Activated CD8-positive, alpha-beta memory T cell treated with anti-CD3 and anti-CD28 coated beads, Interleukin-2, amount 50 U/mL, for 1 hour (primary cell): ENCODE data around the gene CSK.

ENCODE experiments used
- DNase-seq: peaks from one replicate; pipeline ENCODE4 v3.0.0-alpha.2; 2020; ENCODE audit errors: extremely low read depth

CSK gene

GRCh38 chr15:74801311-74801997 is 19.6 kb downstream of the CSK start:
- no peak for DNase-seq

GRCh38 chr15:74802290-74802689 is 20.4 kb downstream of the CSK start:
- no peak for DNase-seq

- DNase-seq: no peak
Observed at GRCh38 chr15:74802862-74803447, 21.1 kb downstream of the CSK start.

GRCh38 chr15:74804935-74805334 is 23.1 kb downstream of the CSK start:
- DNase-seq: no peak

- DNase-seq: no peak
Observed at GRCh38 chr15:74807282-74807681, 25.4 kb downstream of the CSK start.

GRCh38 chr15:74808078-74808839 is 26.4 kb downstream of the CSK start:
- DNase-seq: no peak

- no peak for DNase-seq
Observed at GRCh38 chr15:74808840-74809229, 27.0 kb downstream of the CSK start.

- DNase-seq: no peak
Observed at GRCh38 chr15:74809242-74809641, 27.4 kb downstream of the CSK start.

GRCh38 chr15:74809956-74810355 is 28.1 kb downstream of the CSK start:
- DNase-seq: no peak

GRCh38 chr15:74812533-74812932 is 30.7 kb downstream of the CSK start, which contains the start of gene LMAN1L:
Gene LMAN1L (plus strand): TSS chr15:74812835. CDS start chr15:74812855, 20 bp downstream.
- no peak for DNase-seq

GRCh38 chr15:74815121-74815934 is 33.4 kb downstream of the CSK start:
- no peak for DNase-seq

GRCh38 chr15:74815961-74816360 is 34.1 kb downstream of the CSK start:
- DNase-seq: no peak

GRCh38 chr15:74816624-74817369 is 34.9 kb downstream of the CSK start:
- DNase-seq: no peak

- no peak for DNase-seq
Observed at GRCh38 chr15:74817370-74817737, 35.5 kb downstream of the CSK start.

- DNase-seq: no peak
Observed at GRCh38 chr15:74820056-74820455, 38.2 kb downstream of the CSK start.

- no peak for DNase-seq
Observed at GRCh38 chr15:74821091-74821789, 39.4 kb downstream of the CSK start.

GRCh38 chr15:74821790-74822158 is 39.9 kb downstream of the CSK start:
- DNase-seq: no peak

- no peak for DNase-seq
Observed at GRCh38 chr15:74822233-74822632, 40.4 kb downstream of the CSK start.

GRCh38 chr15:74823324-74823723 is 41.4 kb downstream of the CSK start:
- no peak for DNase-seq

GRCh38 chr15:74824976-74825375 is 43.1 kb downstream of the CSK start:
- no peak for DNase-seq

- DNase-seq: no peak
Observed at GRCh38 chr15:74825866-74826265, 44.0 kb downstream of the CSK start.
